ENCODE data around the gene PLEKHA4. TPM values are rescaled to one million over a fixed set of nuclear protein-coding genes. Genes with fewer than 3 reads are reported as not detected.
A peak's percentile ranks its signal among the peaks of the same experiment; 100 is the strongest.

PLEKHA4 gene
- total and polyA plus RNA-seq, 2 donors (not counting 1 experiment from before 2014, with no cell fraction given) = 4.3 to 6.2 TPM

DNA sequence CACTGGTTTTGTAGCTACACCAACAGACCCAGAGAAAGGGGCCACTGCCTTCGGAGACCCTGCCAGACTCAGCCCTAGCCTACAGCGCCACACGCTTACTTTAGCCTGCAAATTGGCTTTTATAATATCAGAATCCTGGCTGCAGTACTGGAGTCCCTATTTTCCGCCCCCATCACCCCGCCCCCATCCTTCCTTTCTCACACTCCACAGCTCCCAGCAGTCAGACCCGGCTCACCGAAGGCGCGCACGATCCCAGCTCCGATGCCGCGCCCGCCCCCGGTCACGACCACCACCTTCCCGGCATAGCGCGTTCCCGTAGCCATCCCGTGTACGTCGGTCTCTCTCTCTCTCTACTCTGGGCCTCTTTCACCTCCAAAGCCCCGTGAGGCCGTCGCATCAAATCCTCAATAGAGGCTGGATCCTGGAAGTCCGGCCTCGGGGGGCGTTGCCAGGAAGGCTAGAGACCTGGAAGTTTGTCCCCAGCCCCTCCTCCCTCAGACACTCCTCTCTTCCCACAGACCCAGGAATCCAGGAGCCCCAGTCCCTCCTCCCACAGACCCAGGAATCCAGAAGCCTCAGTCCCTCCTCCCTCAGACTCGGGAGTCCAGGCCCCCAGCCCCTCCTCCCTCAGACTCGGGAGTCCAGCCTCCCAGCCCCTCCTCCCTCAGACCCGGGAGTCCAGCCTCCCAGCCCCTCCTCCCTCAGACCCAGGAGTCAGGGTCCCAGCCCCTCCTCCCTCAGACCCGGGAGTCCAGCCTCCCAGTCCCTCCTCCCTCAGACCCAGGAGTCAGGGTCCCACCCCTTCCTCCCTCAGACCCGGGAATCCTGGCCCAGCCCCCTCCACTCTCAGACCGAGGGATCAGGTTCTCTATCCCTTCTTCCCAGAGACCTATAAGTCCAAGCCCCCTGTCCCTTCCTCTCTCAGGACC is 32.1 kb downstream of the PLEKHA4 start, which contains the start of gene HSD17B14:
Gene HSD17B14 (minus strand): TSS at position 403 of the 929 bp plus-strand sequence. CDS start 80 bp downstream, at position 323.
- no peaks in the 10 kb centered on the region for H3K27me3 Mint-ChIP-seq
- intact Hi-C loops (cut with micrococcal nuclease) = loop anchor here (1.0 kb wide), 1 partner anchor 157 kb away; the partner anchor contains the start of genes GYS1 and RUVBL2
- DNase-seq (no peak), ATAC-seq (ENCODE audit: low read depth) (no peak)
- peak within 1 kb of the TSS; percentile 98 for H3K4me3 Mint-ChIP-seq
- Histone ChIP-seq H3K36me3 (replicated peaks in 1 of 2; ENCODE audit: control extremely low read depth in 1 of 2, control insufficient read depth in 1 of 2, extremely low read depth in 1 of 2, insufficient read depth in 2 of 2, low read length in 1 of 2) (no peaks in the 10 kb centered on the region), H3K79me2 (ENCODE audit: control insufficient read depth, insufficient read depth, low read length) (no peaks in the 10 kb centered on the region), H4K20me1 (ENCODE audit: control insufficient read depth, insufficient read depth, low read length, poor library complexity, severe bottlenecking) (no peaks in the 10 kb centered on the region), H3K9ac (ENCODE audit: low read length) (peak within 1 kb of the TSS; percentile 63), H3K4me3 (ENCODE audit: control extremely low read depth in 1 of 5, extremely low read depth in 1 of 5, insufficient read depth in 1 of 5, low read depth in 2 of 5, low read length in 4 of 5) (peak within 1 kb of the TSS in 4 of 5 experiments; percentile 26 to 59 (median 54)), H3K27me3 (replicated peaks in 1 of 4; ENCODE audit: control extremely low read depth in 1 of 4, control insufficient read depth in 3 of 4, insufficient read depth in 4 of 4, low read length in 3 of 4) (peaks cover 0 to 13% (median 1%) of the 10 kb centered on the region in 4 experiments), H3K9me3 (ENCODE audit: control extremely low read depth in 1 of 3, control insufficient read depth in 2 of 3, insufficient read depth in 1 of 3, low read length in 2 of 3) (peaks cover 0 to 8% (median 0%) of the 10 kb centered on the region in 3 donors), H2AFZ (ENCODE audit: insufficient read depth, low read depth, low read length, poor library complexity, severe bottlenecking) (peak within 1 kb of the TSS; percentile 80), H3K4me1 (ENCODE audit: control insufficient read depth in 2 of 2, insufficient read depth in 2 of 2, low read length in 2 of 2) (peaks cover 16 to 25% of the 10 kb centered on the region in 2 donors), H3K4me2 (replicated peaks; ENCODE audit: low read depth, low read length, poor library complexity, severe bottlenecking) (peak within 1 kb of the TSS; percentile 90), H3K27ac (ENCODE audit: low read length in 2 of 2) (peak within 1 kb of the TSS in 1 of 2 donors; percentile 56)
- ChIA-PET POLR2A (interaction anchor here (0.6 to 1.6 kb wide), 4 partner anchors 9 to 157 kb away, joined by 3 to 8 read pairs (median 4); partner anchors contain the start of genes GYS1 and RUVBL2), CTCF (interaction anchor here (0.5 to 12.9 kb wide), 21 partner anchors 8 to 781 kb away, joined by 3 to 553 read pairs (median 3); partner anchors contain the start of genes CA11, GYS1 and RUVBL2)
- H3K9me3 Mint-ChIP-seq (ENCODE audit: insufficient read depth) = no peaks in the 10 kb centered on the region
- TF ChIP-seq EZH2 (IDR thresholded peaks at IDR 0.05; ENCODE audit: borderline replicate concordance, insufficient read depth, low read depth, low read length, poor library complexity, severe bottlenecking) (no peak), CTCF (IDR thresholded peaks at IDR 0.05) (no peak)
- peak within 1 kb of the TSS; percentile 93 for H3K27ac Mint-ChIP-seq
- peaks cover 25% of the 10 kb centered on the region for H3K4me1 Mint-ChIP-seq
- under 1% methylated on average over 35 of the region's 35 CpGs for WGBS (ENCODE audit: insufficient coverage)
